GM18526 (cell line): Measurements from ENCODE around the gene GPR37.

Source experiments
- POLR2A ChIP-seq: IDR thresholded peaks from 3 replicates; pipeline ENCODE4 v1.6.1; 2011; ENCODE audit not compliant: insufficient read length; ENCODE audit errors: extremely low read depth

GPR37 gene, protein sequence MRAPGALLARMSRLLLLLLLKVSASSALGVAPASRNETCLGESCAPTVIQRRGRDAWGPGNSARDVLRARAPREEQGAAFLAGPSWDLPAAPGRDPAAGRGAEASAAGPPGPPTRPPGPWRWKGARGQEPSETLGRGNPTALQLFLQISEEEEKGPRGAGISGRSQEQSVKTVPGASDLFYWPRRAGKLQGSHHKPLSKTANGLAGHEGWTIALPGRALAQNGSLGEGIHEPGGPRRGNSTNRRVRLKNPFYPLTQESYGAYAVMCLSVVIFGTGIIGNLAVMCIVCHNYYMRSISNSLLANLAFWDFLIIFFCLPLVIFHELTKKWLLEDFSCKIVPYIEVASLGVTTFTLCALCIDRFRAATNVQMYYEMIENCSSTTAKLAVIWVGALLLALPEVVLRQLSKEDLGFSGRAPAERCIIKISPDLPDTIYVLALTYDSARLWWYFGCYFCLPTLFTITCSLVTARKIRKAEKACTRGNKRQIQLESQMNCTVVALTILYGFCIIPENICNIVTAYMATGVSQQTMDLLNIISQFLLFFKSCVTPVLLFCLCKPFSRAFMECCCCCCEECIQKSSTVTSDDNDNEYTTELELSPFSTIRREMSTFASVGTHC

GRCh38 chr7:124765401-124766352, at the start of gene GPR37:
GPR37 (minus strand) TSS chr7:124765792; CDS start chr7:124764976, 816 bp downstream.
- no peak for TF ChIP-seq POLR2A

DNA sequence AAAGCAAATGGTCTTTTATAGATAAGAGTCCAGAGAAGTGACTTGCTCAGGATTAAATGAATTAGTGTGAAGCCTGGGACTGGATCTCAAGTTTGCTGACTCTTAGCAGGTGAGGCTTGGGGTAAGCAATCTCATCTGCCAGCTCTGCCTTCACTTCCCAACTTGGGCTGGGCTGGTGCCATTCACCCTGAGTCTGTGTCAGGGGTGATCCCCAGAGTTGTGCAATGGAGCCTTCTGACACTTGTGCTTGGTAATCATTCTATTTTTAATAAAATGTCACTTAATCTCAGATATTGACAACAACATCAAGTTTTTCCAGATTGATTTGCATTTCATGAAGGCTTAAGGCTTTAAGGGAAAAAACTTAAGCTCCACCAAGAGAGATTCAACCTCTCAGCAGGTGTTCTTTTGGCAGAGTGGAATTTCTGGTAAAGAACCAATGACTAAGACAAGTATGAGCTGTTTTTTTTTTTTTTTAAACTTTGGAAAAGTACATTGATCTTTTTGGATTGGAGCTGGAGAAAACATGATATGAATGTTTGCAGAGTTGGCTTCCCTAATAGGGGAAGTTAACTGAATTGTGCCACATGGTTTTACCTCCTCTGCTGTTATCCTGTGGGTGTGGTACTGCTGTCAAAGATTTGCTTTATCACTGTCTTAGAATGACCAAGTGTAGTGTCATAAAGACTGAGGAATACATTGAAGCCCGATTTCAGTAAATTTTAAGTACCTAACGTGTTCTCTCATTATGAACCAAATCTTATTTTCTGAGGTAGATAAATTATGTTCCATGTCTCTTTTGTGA, 48.6 kb upstream of the GPR37 start:
- no peak for TF ChIP-seq POLR2A

DNA sequence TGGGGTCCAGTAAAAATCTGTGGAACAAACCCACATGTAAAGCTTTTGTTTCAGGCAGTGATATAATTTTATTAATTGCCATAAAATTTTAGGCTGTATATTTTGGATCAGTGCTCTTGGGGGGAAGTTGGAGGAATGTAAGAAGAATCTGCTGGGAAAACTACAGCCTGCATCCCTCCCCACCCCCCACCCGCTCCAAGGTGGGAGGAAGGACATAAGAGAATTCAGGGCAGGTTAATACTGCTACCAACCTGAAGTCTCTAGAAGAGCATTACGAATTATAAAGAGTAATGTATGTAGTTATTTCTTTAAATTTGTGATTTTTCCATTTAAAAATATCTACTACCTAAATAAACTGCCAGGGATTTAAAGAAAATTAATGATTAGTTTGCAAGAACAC, 47.2 kb upstream of the GPR37 start:
- TF ChIP-seq POLR2A, result no peak

DNA sequence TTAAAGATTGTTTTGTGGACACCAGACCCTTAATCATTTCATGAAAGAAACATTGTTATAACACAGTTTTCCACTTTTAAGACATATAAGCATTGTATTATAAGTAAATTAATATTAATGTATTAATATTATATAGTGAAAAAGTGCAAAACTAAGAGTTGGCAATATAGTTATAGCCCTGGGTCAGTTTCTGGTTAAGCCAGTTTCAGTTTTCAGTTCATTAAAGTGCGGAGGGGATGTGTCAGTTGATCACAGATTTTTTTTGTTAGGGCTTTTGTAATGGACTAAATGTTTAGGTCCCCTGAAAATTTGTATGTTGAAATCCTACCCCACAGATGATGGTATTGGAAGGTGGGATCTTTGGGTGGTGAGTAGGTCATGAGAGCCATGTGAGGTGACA, 45.7 kb upstream of the GPR37 start:
- no peak for TF ChIP-seq POLR2A

- no peak for TF ChIP-seq POLR2A
Measured at GRCh38 chr7:124810605-124811004, 45.0 kb upstream of the GPR37 start.

DNA sequence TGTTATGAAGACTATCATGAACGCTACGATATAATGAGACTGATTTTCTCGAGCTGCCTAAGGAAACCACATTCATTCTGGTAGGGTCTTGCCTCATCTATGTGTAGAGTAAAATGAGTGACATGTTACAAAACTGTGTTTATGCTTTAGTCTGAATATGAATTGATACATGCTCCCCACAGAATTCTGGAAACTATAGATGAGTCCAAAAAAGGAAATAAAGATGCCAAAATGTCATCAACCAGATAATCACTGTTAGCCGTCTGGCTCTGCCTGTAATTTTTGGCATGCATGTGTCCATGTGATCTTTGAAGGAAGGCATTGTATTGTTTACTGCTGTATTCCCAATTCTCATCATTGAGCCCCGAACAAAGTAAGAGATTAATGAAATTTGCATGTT, 42.6 kb upstream of the GPR37 start:
- TF ChIP-seq POLR2A, result no peak

GRCh38 chr7:124801330-124801895, 35.8 kb upstream of the GPR37 start:
- TF ChIP-seq POLR2A, result no peak

DNA sequence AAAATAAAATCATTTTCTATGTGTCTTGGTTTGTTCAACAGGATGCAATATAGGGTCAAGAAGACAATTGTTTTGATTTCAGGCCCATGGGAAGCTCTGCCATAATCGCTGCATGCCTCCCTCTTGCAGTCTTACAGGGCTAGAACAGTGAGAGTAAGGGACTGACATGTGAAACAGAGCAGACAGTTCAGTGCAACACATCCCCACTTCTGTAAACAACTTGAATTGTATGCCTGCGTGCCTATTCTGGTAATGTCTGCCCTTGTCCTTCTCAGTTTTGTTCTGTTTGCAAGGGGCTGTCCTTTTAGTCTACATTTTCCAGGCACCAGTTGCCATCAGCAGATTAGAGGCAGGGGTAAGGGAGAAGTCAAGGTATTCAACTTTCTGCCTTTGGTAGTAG, 34.8 kb upstream of the GPR37 start:
- no peak for TF ChIP-seq POLR2A

- no peak for TF ChIP-seq POLR2A
Measured at GRCh38 chr7:124799448-124799847, 33.9 kb upstream of the GPR37 start.

- TF ChIP-seq POLR2A, result no peak
Measured at GRCh38 chr7:124796771-124797170, 31.2 kb upstream of the GPR37 start.

DNA sequence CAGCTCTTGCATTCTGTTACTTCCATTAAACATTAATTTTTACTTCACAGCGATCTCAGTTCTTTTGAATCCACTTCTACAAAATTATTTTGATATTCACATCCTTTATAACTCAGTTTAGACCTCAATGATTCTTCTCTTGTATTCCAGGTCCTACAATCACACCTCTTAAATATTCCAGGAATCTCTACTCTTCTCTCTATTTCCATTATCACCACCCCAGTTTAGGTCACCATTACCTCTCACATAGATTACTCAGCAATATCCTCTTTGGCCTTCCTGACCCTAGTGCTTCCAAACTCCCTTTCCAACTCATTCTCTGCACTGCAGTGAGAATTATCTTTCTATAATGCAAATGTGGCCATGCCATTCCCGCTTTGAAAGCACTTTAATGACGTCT, 27.1 kb upstream of the GPR37 start:
- no peak for TF ChIP-seq POLR2A

GRCh38 chr7:124792002-124792401, 26.4 kb upstream of the GPR37 start:
- TF ChIP-seq POLR2A, result no peak

DNA sequence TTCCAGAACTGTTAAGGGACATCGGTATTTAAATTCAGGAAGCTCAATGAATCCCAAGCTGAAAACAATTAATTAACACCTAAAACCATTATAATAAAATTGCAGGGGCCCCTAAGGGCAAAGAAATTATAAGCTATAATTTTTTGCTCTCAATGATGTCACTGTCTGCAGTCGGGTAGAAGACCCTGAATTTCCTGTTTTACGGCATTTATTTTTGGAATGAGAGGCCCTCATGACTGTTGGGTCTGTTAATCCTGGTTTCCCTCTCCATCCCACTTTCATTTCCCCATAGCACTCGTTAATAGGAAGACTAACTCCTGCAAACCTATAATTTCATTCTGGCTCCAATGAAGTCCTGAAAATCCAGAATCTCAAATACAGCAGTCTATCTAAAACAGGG, 25.8 kb upstream of the GPR37 start:
- TF ChIP-seq POLR2A, result no peak

DNA sequence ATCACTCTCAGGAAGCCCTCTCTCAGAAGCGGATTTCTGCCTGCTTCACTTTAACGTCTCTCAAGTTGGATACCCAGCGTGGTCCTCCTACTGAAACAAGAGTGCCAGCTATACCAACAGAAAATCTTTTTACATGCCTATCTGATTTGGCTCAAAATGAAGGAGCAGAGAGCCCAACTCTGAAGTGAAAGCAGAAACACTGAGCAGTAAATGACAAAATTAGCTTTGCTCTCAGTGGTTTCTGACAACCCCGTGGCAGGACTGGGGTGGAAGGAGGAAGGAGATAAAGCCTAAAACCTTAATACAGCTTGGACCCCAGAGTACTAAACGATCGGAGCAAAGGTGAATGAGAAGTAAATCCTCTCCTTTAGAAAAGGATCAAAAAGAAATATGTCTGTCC, 25.1 kb upstream of the GPR37 start:
- TF ChIP-seq POLR2A, result no peak
